ENCODE measurements around the gene CTNND2.

Gene CTNND2

GRCh38 chr5:10995891-10996290, 908.4 kb downstream of the CTNND2 start:
- TF ChIP-seq CTCF (IDR thresholded peaks at IDR 0.05; ENCODE audit: low read length, missing control alignments) = no peak
- DNase-seq (ENCODE audit: low read depth) = no peak
- H3K4me3 ChIP-seq (replicated peaks; ENCODE audit: low read depth, low read length) = no peak overlapping the region

DNA sequence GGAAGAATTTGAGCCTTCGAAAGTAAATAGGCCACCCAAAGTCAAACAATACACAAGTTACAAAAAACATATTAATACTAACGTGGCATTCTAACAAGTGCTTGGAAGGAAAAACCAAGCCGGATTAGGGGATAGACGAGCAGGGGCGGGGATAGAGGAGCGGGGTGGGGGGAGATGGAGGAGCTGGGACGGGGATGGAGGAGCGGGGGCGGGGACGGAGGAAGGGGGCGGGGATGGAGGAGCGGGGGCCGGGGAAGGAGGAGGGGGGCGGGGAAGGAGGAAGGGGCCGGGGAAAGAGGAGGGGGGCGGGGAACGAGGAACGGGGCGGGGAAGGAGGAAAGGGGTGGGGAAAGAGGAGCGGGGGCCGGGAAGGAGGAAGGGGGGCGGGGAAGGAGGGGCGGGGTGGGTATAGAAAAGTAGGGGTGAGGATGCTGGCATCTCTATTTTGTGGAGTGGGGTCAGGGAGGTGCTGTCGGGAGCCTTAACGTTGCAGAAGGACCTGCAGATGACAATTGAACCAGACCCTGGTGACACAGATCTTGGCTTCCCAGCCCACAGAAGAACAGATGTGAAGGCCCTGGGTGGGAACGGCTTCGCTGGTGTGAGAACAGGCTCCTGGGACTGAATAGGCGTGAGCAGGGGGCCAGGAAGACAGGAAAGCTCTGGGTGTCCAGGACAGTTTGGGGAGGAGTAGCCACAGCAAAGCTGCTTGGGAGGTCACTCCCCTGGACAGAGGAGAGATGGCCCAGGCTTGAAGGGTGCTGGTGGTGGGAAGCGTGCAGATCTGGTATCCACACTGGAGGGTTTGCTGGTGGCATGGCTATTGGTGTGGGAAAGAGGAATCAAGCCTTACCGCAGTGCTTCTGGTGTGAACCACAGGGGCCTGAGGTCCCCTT, 909.9 kb downstream of the CTNND2 start:
- no peak for DNase-seq (ENCODE audit: low read depth)
- no peak overlapping the region for H3K4me3 ChIP-seq (replicated peaks; ENCODE audit: low read depth, low read length)
- TF ChIP-seq CTCF (IDR thresholded peaks at IDR 0.05; ENCODE audit: low read length, missing control alignments) = no peak

GRCh38 chr5:10990634-10991033, 913.6 kb downstream of the CTNND2 start:
- no peak for TF ChIP-seq CTCF (IDR thresholded peaks at IDR 0.05; ENCODE audit: low read length, missing control alignments)
- H3K4me3 ChIP-seq (replicated peaks; ENCODE audit: low read depth, low read length) = no peak overlapping the region
- no peak for DNase-seq (ENCODE audit: low read depth)

GRCh38 chr5:10989577-10990263, 914.5 kb downstream of the CTNND2 start:
- no peak for TF ChIP-seq CTCF (IDR thresholded peaks at IDR 0.05; ENCODE audit: low read length, missing control alignments)
- no peak for DNase-seq (ENCODE audit: low read depth)
- H3K4me3 ChIP-seq (replicated peaks; ENCODE audit: low read depth, low read length) = no peak overlapping the region

- no peak for TF ChIP-seq CTCF (IDR thresholded peaks at IDR 0.05; ENCODE audit: low read length, missing control alignments)
- H3K4me3 ChIP-seq (replicated peaks; ENCODE audit: low read depth, low read length) = no peak overlapping the region
- no peak for DNase-seq (ENCODE audit: low read depth)
These were observed 915.6 kb downstream of the CTNND2 start for GRCh38 chr5:10988622-10989021.

- H3K4me3 ChIP-seq (replicated peaks; ENCODE audit: low read depth, low read length) = no peak overlapping the region
- TF ChIP-seq CTCF (IDR thresholded peaks at IDR 0.05; ENCODE audit: low read length, missing control alignments) = peak; percentile 24
- DNase-seq (ENCODE audit: low read depth) = peak; percentile 3
These were observed 916.2 kb downstream of the CTNND2 start for GRCh38 chr5:10987925-10988504.
